HG03196 (cell line): ENCODE data around the gene TMEM82.
"Not testable (repeated sequence)": the region's sequence is repeated elsewhere in the genome, so short reads cannot be mapped to it uniquely, and the experiment has no call there.

Experiments
- ATAC-seq: cut with Tn5 transposase; IDR thresholded peaks from one replicate; pipeline ENCODE4 v1.9.1; 2021; ENCODE audit not compliant: unreplicated experiment

TMEM82 gene

GRCh38 chr1:15742339-15742801 is at the start of gene TMEM82:
Gene TMEM82, plus strand, starts transcription at chr1:15742499. Its CDS starts 61 bp downstream, at chr1:15742560.
- ATAC-seq: no peak

- no peak for ATAC-seq
Measured at GRCh38 chr1:15693371-15693770, 48.9 kb upstream of the TMEM82 start.

GRCh38 chr1:15696956-15697521 is 45.3 kb upstream of the TMEM82 start:
- ATAC-seq: peak; percentile 88

GRCh38 chr1:15698201-15698600 is 44.1 kb upstream of the TMEM82 start:
- no peak for ATAC-seq

GRCh38 chr1:15699321-15699720 is 43.0 kb upstream of the TMEM82 start:
- ATAC-seq: not testable (repeated sequence)

GRCh38 chr1:15700508-15700907 is 41.8 kb upstream of the TMEM82 start:
- ATAC-seq: no peak

GRCh38 chr1:15701784-15702183 is 40.5 kb upstream of the TMEM82 start:
- no peak for ATAC-seq

GRCh38 chr1:15702722-15703550 is 39.4 kb upstream of the TMEM82 start:
- no peak for ATAC-seq

GRCh38 chr1:15703562-15703961 is 38.7 kb upstream of the TMEM82 start:
- ATAC-seq: no peak

- no peak for ATAC-seq
Measured at GRCh38 chr1:15704526-15705183, 37.6 kb upstream of the TMEM82 start.

- no peak for ATAC-seq
Measured at GRCh38 chr1:15705184-15705566, 37.1 kb upstream of the TMEM82 start.

- ATAC-seq: no peak
Measured at GRCh38 chr1:15706751-15707150, 35.5 kb upstream of the TMEM82 start.

GRCh38 chr1:15707239-15707925 is 34.9 kb upstream of the TMEM82 start:
- ATAC-seq: no peak

GRCh38 chr1:15708486-15709137 is 33.7 kb upstream of the TMEM82 start:
- no peak for ATAC-seq

- ATAC-seq: no peak
Measured at GRCh38 chr1:15709226-15709625, 33.1 kb upstream of the TMEM82 start.

GRCh38 chr1:15712168-15712567 is 30.1 kb upstream of the TMEM82 start:
- no peak for ATAC-seq

- ATAC-seq: no peak
Measured at GRCh38 chr1:15714406-15715136, 27.7 kb upstream of the TMEM82 start.

- ATAC-seq: no peak
Measured at GRCh38 chr1:15717418-15718125, 24.7 kb upstream of the TMEM82 start.

- no peak for ATAC-seq
Measured at GRCh38 chr1:15718199-15718601, 24.1 kb upstream of the TMEM82 start.
